ENCODE measurements around the gene CCM2. TPM values are rescaled to one million over a fixed set of nuclear protein-coding genes. Genes with fewer than 3 reads are reported as not detected.
A peak's percentile ranks its signal among the peaks of the same experiment; 100 is the strongest.

CCM2 gene
- total and polyA plus RNA-seq, 8 donors: 23.0 to 50.1 (median 29.9) TPM

GRCh38 chr7:45001826-45002225, 1.8 kb downstream of the CCM2 start:
- intact Hi-C loops (cut with DNase I): no loop called here
- Histone ChIP-seq H3K9me3 (no peaks in the 10 kb centered on the region), H3K4me3 (peak overlapping the region in 1 of 2 donors; percentile 82), H3K27me3 (no peaks in the 10 kb centered on the region), H3K27ac (no peak overlapping the region), H3K4me1 (peaks cover 19 to 39% of the 10 kb centered on the region in 2 donors), H3K36me3 (peaks cover 0 to under 1% of the 10 kb centered on the region in 2 donors)
- DNase-seq (no peak), ATAC-seq (no peak)
- TF ChIP-seq CTCF (IDR thresholded peaks at IDR 0.05): no peak

DNA sequence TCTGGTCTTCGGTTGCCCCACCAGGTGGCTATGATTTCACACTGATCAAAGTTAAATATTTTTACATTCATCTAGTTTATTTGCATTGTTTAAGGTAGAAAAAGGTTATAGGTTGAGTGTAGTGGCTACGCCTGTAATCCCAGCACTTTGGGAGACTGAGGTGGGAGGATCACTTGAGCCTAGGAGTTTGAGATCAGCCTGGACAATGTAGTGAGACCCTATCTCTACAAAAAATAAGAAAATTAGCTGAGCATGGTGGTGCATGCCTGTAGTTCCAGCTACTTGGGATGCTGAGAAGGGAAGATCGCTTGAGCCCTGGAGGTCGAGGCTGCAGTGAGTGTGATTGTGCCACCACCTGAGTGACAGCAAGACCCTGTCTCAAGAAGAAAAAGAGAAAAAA, 3.8 kb downstream of the CCM2 start:
- Histone ChIP-seq H3K27me3 (no peaks in the 10 kb centered on the region), H3K27ac (no peak overlapping the region), H3K36me3 (peaks cover 0 to 5% of the 10 kb centered on the region in 2 donors), H3K9me3 (no peaks in the 10 kb centered on the region), H3K4me3 (no peak overlapping the region), H3K4me1 (peaks cover 16 to 35% of the 10 kb centered on the region in 2 donors)
- intact Hi-C loops (cut with DNase I): no loop called here
- ATAC-seq (no peak), DNase-seq (no peak)
- no peak for TF ChIP-seq CTCF (IDR thresholded peaks at IDR 0.05)

DNA sequence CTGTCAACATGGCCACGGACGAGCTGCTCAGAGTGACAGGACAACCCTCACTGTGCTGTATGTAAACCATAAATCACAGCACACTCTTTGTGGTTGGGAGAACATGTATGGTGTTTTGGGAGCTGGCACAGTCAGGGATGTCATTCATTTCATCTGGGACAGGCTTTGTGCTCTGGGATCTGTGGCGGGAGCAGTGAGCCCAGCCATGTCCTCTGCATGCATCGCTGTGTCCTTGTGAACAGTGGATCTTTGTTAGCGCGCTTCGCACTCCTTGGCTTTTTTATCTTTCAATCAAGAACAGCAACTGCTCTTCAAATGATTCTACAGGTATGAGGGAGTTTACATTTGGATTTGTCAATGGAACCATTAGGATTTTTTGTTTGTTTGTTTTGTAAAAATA, 7.1 kb downstream of the CCM2 start:
- H3K4me3 ChIP-seq: no peak overlapping the region
- DNase-seq: no peak
- no peak for ATAC-seq
- TF ChIP-seq CTCF (IDR thresholded peaks at IDR 0.05): no peak
- no peak overlapping the region for H3K27ac ChIP-seq
- intact Hi-C loops (cut with DNase I): no loop called here
- H3K4me1 ChIP-seq: peaks cover 7 to 16% of the 10 kb centered on the region in 2 donors
- H3K9me3 ChIP-seq: no peaks in the 10 kb centered on the region
- peaks cover 0 to 5% of the 10 kb centered on the region in 2 donors for H3K36me3 ChIP-seq
- no peaks in the 10 kb centered on the region for H3K27me3 ChIP-seq

- Histone ChIP-seq H3K27ac (no peak overlapping the region), H3K27me3 (no peaks in the 10 kb centered on the region), H3K36me3 (peaks cover 0 to 11% of the 10 kb centered on the region in 2 donors), H3K4me3 (no peak overlapping the region), H3K4me1 (peaks cover 5 to 13% of the 10 kb centered on the region in 2 donors), H3K9me3 (no peaks in the 10 kb centered on the region)
- intact Hi-C loops (cut with DNase I): no loop called here
- no peak for TF ChIP-seq CTCF (IDR thresholded peaks at IDR 0.05)
- DNase-seq: no peak
- ATAC-seq: no peak
Measured at GRCh38 chr7:45007571-45008328, 7.7 kb downstream of the CCM2 start.

GRCh38 chr7:45013465-45013967, 13.5 kb downstream of the CCM2 start:
- intact Hi-C loops (cut with DNase I): no loop called here
- ATAC-seq (no peak), DNase-seq (no peak)
- peaks cover 5 to 17% of the 10 kb centered on the region in 2 donors for H3K4me1 ChIP-seq
- no peak for TF ChIP-seq CTCF (IDR thresholded peaks at IDR 0.05)
- H3K9me3 ChIP-seq: no peaks in the 10 kb centered on the region
- peaks cover 0 to 6% of the 10 kb centered on the region in 2 donors for H3K36me3 ChIP-seq
- H3K4me3 ChIP-seq: no peak overlapping the region
- H3K27me3 ChIP-seq: no peaks in the 10 kb centered on the region
- H3K27ac ChIP-seq: no peak overlapping the region
